GM03348 (cell line): ENCODE measurements around the gene VENTX.

Experiments
- DNase-seq: peaks from one replicate; pipeline ENCODE4 v3.0.0; 2012; ENCODE audit warnings: low spot score

The VENTX gene, protein sequence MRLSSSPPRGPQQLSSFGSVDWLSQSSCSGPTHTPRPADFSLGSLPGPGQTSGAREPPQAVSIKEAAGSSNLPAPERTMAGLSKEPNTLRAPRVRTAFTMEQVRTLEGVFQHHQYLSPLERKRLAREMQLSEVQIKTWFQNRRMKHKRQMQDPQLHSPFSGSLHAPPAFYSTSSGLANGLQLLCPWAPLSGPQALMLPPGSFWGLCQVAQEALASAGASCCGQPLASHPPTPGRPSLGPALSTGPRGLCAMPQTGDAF

DNA sequence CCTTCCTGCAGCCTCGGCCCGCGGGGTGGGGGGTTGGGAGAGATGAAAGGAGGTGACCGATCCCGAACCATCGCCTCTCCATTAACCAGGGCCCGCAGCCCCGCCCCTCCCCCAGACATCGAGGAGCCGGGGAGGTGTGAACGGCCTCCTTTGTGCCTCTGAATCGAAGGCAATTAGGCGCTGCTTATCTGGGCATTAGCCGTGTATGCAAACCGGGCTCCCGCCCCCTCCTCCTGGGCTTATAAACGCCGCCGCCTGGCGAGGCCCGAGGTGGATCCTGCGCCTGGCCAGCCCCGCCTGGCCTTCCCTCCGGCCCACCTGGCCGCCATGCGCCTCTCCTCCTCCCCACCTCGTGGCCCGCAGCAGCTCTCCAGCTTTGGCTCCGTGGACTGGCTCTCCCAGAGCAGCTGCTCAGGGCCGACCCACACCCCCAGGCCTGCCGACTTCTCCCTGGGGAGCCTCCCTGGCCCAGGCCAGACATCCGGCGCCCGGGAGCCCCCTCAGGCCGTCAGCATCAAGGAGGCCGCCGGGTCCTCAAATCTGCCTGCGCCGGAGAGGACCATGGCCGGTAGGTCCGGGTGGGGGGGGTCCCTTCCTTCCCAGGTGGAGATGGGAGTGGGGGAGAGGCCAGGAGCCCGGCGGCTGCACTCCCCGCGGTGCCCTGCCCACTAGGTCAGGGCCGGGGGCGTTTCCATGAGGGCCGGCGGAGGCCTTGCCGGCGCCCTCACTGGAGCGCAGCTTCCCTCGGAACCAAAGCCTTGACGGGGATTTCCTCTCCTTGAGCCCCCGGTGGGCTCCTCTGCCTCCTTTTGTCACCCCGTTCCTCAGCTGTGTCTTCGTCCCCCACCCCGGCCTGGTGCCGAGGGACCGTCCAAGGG is at the start of gene VENTX:
VENTX (plus strand) TSS at position 268 of the 878 bp plus-strand sequence; CDS start at position 328, 60 bp downstream.
- DNase-seq: no peak

DNA sequence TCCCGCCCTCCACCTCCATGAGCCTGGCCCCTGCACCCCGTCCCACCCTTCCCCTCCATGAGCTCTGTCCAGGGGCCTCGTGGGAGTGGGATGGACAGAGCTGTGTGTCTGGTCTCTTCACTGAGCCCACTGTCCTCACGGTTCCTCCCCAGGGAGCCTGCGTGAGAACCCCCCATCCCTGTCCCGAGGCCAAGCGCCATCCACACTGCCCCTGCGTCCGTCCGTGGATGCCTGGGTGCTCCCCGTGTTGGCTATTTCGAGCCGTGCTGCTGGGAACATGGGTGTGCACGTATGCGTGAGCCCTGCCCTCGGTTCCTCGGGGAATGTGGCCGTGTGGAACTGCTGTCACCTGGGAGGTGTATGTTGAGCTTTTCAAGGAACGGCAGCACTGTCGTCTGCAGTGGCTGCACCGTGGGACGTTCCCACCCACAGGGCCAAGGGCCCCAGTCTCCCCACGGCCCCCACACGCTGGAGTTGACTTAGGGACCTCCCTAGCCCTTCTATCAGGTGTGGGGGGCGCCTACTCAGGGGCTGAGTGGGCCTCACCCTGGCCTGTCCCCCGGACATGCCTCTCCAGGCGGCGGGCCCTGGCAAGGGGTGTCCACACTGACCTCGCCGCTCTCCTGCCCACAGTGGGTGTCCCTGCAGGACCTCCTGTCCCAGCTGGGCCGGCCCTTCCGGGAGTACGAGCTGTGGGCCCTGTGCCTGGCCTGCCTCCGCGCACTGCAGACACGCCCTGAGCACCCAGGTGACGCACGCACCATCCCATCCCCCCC is 49.6 kb upstream of the VENTX start:
- DNase-seq: no peak

- DNase-seq: no peak
These were observed 48.4 kb upstream of the VENTX start for GRCh38 chr10:133189256-133189655.

DNA sequence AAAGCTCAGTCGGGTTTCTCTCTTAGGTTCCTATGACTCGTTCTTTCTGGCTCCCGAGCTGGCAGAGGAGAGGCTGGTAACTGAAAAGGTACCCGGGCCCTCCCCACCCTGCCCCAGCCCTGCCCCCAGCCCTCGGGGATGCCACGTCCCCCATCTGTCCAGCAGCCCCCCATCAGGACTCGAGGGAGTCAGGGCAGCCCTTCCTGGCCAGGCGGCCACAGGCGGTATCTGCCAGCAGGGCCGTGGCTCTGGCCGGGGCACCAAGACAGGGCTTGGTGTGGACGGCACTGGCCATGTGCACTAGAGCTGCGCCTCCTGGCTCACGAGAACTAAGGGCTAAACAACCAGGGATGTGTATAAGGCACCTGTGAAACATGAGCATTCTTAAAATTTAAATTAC is 47.9 kb upstream of the VENTX start:
- no peak for DNase-seq

DNA sequence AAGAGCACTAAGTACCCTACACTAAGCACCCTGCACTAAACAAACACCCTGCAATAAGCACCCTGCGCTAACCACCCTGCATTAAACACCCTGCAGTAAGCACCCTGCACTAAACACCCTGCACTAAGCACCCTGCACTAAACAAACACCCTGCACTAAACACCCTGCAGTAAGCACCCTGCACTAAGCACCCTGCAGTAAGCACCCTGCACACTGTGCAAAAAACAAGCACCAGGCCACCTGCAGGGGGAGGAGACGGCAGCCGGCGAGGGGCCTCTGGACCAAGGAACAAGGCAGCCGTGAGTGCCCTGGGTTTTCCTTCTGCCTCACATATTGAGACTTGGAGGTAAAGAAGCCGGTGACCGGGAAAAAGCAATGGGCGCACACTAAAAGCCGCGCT is 47.4 kb upstream of the VENTX start:
- no peak for DNase-seq

- DNase-seq: no peak
These were observed 46.0 kb upstream of the VENTX start for GRCh38 chr10:133191651-133192050.

DNA sequence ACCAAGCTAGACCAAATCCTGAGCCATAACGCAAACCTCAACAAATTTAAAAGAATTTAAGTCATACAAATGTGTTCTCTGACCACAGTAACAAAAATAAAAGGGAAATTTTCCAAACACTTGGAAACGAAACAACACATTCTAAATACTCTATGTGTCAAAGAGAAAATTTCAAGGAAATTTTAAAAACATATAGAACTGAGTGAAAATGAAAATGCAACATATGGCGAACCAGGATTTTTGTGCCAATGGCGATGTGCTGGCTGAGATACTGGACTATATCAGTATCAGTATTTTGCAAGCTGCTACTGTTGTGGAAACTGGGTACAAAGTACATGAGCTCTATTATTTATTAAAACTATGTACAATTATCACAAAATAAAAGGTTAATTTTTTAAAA is 43.5 kb upstream of the VENTX start:
- DNase-seq: no peak

- no peak for DNase-seq
These were observed 42.6 kb upstream of the VENTX start for GRCh38 chr10:133195096-133195495.

DNA sequence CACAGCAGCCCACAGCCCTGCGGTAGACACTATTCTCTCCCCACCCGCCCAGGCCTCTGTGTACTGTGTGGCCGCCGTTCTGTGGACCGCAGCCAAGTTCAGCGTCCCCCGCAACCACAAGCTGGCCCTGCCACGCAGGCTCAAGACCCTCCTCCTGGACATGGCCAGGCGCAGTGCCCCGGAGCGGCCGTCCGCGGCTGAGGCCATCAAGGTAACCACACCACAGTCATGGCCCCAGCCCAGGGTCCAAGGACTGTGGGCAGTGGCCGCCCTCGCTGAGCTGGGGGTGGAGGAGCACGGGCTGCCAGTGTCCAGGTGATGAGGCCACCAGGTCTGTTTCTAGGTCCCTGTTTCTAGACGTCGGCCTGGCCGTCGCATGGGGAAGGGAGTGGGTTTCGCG is 42.0 kb upstream of the VENTX start:
- no peak for DNase-seq

- no peak for DNase-seq
These were observed 41.3 kb upstream of the VENTX start for GRCh38 chr10:133196221-133196915.

- no peak for DNase-seq
These were observed 40.5 kb upstream of the VENTX start for GRCh38 chr10:133196936-133197758.

DNA sequence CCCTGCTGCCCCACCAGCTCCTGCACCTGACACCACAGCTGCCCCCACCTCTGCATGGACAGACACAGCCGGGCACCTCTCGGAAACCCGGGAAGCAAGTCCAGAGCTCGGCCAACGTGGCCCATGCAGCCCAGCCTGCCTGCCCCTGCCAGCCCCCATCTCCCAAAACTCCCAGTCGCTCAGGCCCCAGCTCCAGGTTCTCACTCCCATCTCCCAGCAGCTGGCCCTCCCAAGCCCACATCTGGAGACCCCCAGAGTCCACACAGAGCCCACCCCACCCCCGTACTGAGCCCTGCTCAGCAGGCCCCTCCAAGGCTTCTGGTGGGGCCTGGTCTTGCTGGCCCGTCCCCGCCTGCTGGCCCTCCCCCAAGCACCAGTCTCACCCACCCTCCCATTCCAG is 39.9 kb upstream of the VENTX start:
- DNase-seq: no peak

DNA sequence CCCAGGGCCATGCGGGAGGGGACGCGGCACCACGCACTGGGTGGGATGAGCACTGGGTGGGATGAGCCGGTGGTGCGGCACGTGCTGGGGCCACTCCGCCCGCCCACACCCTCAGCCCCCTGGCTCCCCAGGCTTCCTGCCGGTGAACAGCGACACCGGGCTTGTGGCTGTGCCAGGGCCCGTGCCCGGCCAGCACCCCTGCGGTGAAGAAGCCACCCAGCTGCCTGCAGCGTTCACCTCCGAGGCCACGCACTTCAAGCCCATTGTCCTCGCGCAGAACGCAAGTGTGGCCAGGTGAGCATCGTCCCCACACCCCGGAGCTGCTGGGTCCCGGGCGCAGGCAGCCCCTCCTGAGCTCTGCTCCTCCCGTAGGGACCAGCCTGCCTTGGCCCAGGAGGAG is 39.4 kb upstream of the VENTX start:
- no peak for DNase-seq

GRCh38 chr10:133198621-133199487 is 38.8 kb upstream of the VENTX start:
- DNase-seq: no peak

DNA sequence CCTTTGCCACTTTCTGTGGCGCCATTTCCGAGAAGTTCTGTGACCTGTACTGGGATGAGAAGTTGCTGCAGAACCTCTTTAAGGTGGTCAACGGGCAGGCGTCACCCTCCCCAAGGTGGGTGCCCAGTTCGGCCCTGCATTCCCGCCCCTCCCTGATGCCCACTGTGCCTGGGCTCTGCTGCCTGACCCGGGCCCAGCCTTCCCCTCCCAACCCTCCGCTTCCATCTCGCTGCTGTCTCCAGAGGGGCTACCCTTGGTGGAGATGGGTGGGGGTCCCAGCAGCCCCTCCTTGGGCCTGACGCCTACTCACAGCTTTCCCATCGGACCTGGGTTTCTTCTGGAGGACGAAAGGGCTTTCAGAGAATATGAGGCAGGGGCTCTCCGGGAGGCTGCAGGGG is 38.2 kb upstream of the VENTX start:
- DNase-seq: no peak

GRCh38 chr10:133199992-133200611 is 37.6 kb upstream of the VENTX start:
- DNase-seq: no peak

- DNase-seq: no peak
These were observed 37.0 kb upstream of the VENTX start for GRCh38 chr10:133200621-133201031.

- no peak for DNase-seq
These were observed 36.3 kb upstream of the VENTX start for GRCh38 chr10:133201151-133201947.
